GM12801 (cell line): ENCODE results near the gene COA1.

ENCODE experiments used
- TF ChIP-seq, protein P1 (sequence below): IDR thresholded peaks from one replicate; pipeline ENCODE4 v1.5.1; 2011; ENCODE audit warnings: control low read depth; ENCODE audit not compliant: insufficient read length; ENCODE audit errors: extremely low read depth

COA1 gene

GRCh38 chr7:43729214-43729923, at the start of gene COA1:
Gene COA1, minus strand, starts transcription at chr7:43729523. Its CDS starts 80,909 bp downstream, at chr7:43648614.
- TF ChIP-seq, protein P1, sequence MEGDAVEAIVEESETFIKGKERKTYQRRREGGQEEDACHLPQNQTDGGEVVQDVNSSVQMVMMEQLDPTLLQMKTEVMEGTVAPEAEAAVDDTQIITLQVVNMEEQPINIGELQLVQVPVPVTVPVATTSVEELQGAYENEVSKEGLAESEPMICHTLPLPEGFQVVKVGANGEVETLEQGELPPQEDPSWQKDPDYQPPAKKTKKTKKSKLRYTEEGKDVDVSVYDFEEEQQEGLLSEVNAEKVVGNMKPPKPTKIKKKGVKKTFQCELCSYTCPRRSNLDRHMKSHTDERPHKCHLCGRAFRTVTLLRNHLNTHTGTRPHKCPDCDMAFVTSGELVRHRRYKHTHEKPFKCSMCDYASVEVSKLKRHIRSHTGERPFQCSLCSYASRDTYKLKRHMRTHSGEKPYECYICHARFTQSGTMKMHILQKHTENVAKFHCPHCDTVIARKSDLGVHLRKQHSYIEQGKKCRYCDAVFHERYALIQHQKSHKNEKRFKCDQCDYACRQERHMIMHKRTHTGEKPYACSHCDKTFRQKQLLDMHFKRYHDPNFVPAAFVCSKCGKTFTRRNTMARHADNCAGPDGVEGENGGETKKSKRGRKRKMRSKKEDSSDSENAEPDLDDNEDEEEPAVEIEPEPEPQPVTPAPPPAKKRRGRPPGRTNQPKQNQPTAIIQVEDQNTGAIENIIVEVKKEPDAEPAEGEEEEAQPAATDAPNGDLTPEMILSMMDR: no peak

DNA sequence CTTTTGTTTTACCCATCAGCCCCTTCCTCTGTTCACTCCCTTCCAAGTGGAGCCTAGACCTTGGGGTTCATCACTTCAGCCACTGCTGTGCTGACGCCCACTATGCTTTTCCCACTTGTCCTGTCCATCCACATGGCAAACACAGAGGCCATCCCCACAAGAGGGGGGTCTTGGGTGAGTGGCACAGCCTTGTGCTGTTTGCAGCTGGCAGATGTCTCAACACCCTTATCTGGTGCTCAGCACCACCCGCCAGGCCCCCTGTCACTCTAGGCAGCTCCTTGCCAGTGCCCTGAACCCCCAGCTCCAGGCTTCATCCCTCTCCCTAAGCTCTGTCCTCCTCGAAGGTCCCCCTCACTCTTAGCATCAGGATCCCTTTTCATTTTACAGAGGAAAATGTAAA, 42.2 kb upstream of the COA1 start:
- TF ChIP-seq, protein P1: no peak

DNA sequence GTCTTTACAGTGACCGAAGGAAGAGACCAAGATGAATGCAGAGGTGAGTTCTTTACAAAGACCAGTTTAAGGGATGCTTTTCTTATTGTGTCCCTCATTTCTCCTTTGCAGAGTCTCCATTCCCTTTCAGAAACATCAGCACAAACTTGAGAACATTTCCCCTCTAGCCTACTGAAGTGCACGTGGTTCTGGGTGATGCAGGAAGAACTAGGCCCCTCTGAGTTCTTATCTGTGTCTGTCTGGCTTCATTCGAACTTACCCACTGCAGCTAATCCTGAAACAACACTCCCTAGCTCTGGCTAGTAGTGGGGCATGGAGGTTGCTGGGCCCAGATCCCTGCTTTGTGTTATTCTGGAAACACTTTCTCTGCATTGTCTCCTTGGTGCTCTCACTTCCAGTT, 41.8 kb upstream of the COA1 start:
- TF ChIP-seq, protein P1: no peak

- TF ChIP-seq, protein P1: no peak
Measured at GRCh38 chr7:43769791-43770465, 40.6 kb upstream of the COA1 start.

- TF ChIP-seq, protein P1: no peak
Measured at GRCh38 chr7:43769281-43769680, 40.0 kb upstream of the COA1 start.

DNA sequence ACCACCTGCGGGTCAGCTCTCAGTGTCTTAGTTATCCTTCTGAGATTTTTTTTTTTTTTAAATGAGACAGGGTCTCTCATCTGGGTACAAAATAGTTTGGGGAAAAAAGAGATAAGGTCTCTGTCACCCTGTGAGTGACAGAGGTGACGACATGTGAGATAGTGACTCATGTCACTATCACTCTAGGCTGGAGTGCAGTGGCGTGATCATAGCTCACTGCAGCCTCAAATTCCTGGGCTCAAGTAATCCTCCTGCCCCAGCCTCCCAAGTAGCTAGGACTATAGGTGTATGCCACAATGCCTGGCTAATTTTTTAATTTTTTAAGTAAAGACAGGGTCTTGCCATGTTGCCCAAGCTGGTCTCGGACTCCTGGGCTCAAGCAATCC, 39.6 kb upstream of the COA1 start:
- TF ChIP-seq, protein P1: no peak

DNA sequence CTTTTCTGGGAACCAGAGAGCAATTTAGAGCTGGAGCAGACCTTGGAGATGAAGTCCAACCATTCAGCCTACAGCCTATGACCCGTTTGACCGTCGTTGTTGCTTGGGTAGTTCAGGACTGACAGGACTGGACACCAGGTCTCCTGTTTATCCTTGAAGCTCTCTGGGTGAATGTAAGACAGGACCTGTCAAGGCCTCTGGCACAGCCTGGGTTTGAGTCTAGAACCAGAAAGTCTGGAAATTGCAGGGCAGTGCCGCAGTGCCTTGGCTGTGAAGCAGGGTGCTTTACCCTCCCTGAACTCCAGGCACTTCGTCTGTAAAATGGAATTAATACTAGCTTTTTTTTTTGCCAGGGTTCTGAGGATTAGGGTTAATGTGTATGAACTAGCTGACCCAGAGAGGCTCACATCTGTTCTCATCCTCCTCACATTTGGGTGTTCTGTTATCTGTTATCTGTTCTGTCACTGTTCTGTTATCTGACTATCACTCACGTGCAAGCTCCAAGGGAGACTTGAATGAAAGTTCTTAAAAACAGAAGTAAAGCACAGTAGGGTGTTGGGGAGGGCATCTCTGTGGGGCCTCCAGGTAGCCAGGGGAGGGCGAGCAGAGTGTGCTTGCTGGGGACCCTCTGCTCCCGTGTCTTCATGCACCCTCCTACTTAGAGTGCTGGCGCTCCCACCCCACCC, 39.0 kb upstream of the COA1 start:
- TF ChIP-seq, protein P1: no peak
